MM.1S (cell line): Measurements from ENCODE around the gene AZI2.

Experiments used
- DNase-seq: peaks from one replicate; pipeline ENCODE4 v3.0.0-alpha.2; 2015
- H2AFZ ChIP-seq: fragments of 300-600 bp; sonication (generic); 2 replicates; pipeline ENCODE4 v1.6.0; 2016; ENCODE audit warnings: antibody characterized with exemption, low read length
- H3F3A ChIP-seq: fragments of 300-600 bp; sonication (generic); 2 replicates; pipeline ENCODE4 v1.6.1; 2016; ENCODE audit warnings: mild to moderate bottlenecking, antibody characterized with exemption, low read length, moderate library complexity, mixed read lengths; ENCODE audit not compliant: insufficient read depth
- H3K27ac ChIP-seq: fragments of 300-600 bp; sonication (generic); 2 replicates; pipeline ENCODE4 v1.5.1; 2016; ENCODE audit warnings: mild to moderate bottlenecking, low read length
- H3K27me3 ChIP-seq: fragments of 300-600 bp; sonication (generic); replicated peaks from 2 replicates; pipeline ENCODE4 v1.6.0; 2016; ENCODE audit warnings: low read length; ENCODE audit not compliant: insufficient read depth
- H3K36me3 ChIP-seq: fragments of 300-600 bp; sonication (generic); replicated peaks from 2 replicates; pipeline ENCODE4 v1.6.1; 2016; ENCODE audit warnings: mild to moderate bottlenecking, low read length, mixed read lengths; ENCODE audit not compliant: insufficient read depth
- H3K4me1 ChIP-seq: fragments of 300-600 bp; sonication (generic); 2 replicates; pipeline ENCODE4 v1.6.1; 2016; ENCODE audit warnings: low read length, mixed read lengths
- H3K4me2 ChIP-seq: fragments of 300-600 bp; sonication (generic); 2 replicates; pipeline ENCODE4 v1.6.0; 2016; ENCODE audit warnings: low read depth, low read length
- H3K4me3 ChIP-seq: fragments of 300-600 bp; sonication (generic); 2 replicates; pipeline ENCODE4 v1.5.1; 2016; ENCODE audit warnings: low read length, mixed read lengths
- H3K79me2 ChIP-seq: fragments of 300-600 bp; sonication (generic); 2 replicates; pipeline ENCODE4 v1.6.1; 2016; ENCODE audit warnings: mixed run types, low read length, mixed read lengths
- H3K9ac ChIP-seq: fragments of 300-600 bp; sonication (generic); 2 replicates; pipeline ENCODE4 v1.6.1; 2016; ENCODE audit warnings: low read length, mixed read lengths
- H3K9me2 ChIP-seq: fragments of 300-600 bp; sonication (generic); replicated peaks from 2 replicates; pipeline ENCODE4 v1.6.1; 2016; ENCODE audit warnings: mild to moderate bottlenecking, low read length, mixed read lengths; ENCODE audit not compliant: insufficient read depth
- H3K9me3 ChIP-seq: fragments of 300-600 bp; sonication (generic); replicated peaks from 2 replicates; pipeline ENCODE4 v1.6.1; 2016; ENCODE audit warnings: mild to moderate bottlenecking, low read length, mixed read lengths; ENCODE audit not compliant: insufficient read depth
- H4K20me1 ChIP-seq: fragments of 300-600 bp; sonication (generic); 2 replicates; pipeline ENCODE4 v1.6.1; 2016; ENCODE audit warnings: mild to moderate bottlenecking, low read length, moderate library complexity, mixed read lengths; ENCODE audit not compliant: insufficient read depth
- EZH2 ChIP-seq: fragments of 300-600 bp; sonication (generic); optimal IDR thresholded peaks from 2 replicates; pipeline ENCODE3; 2017; ENCODE audit warnings: low read depth, mild to moderate bottlenecking, antibody characterized with exemption, low read length, mixed read lengths
- EZH2phosphoT487 ChIP-seq: fragments of 300-600 bp; sonication (generic); IDR thresholded peaks from 2 replicates; pipeline ENCODE4 v1.6.1; 2018; ENCODE audit warnings: antibody characterized with exemption, low read length
- TF ChIP-seq, protein P1 (sequence below): fragments of 300-600 bp; sonication (generic); IDR thresholded peaks from 2 replicates; pipeline ENCODE4 v1.5.1; 2016; ENCODE audit warnings: antibody characterized with exemption, low read length, mixed read lengths

The AZI2 gene

DNA sequence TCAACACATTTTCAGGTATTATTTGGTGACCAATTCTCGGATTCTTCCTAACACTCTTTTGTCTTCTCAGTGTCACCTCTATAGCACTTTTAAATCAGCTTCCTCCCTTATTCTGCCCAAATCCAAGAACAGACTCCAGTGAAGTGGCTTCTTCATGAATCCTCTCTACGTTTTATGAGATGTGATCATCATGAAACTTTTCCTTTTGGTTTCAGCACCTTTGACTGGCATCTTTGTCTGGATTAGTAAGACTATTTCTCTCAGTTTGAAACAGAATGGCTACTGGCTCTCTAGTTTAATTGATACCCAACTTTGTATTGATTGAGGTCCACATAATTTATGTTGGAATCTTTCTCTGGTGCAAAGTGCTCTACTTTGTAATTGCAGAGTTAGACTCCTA is 61.6 kb downstream of the AZI2 start:
- Histone ChIP-seq H3K27me3 (no peaks in the 10 kb centered on the region), H3K4me3 (no peak overlapping the region), H3F3A (no peaks in the 10 kb centered on the region), H3K79me2 (no peaks in the 10 kb centered on the region), H3K9me2 (no peaks in the 10 kb centered on the region), H3K36me3 (no peaks in the 10 kb centered on the region), H2AFZ (no peak overlapping the region), H3K4me1 (no peaks in the 10 kb centered on the region), H3K9ac (no peak overlapping the region), H3K27ac (no peak overlapping the region), H3K9me3 (no peaks in the 10 kb centered on the region), H4K20me1 (no peaks in the 10 kb centered on the region), H3K4me2 (no peak overlapping the region)
- no peak for DNase-seq
- TF ChIP-seq, protein P1, sequence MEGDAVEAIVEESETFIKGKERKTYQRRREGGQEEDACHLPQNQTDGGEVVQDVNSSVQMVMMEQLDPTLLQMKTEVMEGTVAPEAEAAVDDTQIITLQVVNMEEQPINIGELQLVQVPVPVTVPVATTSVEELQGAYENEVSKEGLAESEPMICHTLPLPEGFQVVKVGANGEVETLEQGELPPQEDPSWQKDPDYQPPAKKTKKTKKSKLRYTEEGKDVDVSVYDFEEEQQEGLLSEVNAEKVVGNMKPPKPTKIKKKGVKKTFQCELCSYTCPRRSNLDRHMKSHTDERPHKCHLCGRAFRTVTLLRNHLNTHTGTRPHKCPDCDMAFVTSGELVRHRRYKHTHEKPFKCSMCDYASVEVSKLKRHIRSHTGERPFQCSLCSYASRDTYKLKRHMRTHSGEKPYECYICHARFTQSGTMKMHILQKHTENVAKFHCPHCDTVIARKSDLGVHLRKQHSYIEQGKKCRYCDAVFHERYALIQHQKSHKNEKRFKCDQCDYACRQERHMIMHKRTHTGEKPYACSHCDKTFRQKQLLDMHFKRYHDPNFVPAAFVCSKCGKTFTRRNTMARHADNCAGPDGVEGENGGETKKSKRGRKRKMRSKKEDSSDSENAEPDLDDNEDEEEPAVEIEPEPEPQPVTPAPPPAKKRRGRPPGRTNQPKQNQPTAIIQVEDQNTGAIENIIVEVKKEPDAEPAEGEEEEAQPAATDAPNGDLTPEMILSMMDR: no peak
- TF ChIP-seq EZH2: no peak
- TF ChIP-seq EZH2phosphoT487: no peak

DNA sequence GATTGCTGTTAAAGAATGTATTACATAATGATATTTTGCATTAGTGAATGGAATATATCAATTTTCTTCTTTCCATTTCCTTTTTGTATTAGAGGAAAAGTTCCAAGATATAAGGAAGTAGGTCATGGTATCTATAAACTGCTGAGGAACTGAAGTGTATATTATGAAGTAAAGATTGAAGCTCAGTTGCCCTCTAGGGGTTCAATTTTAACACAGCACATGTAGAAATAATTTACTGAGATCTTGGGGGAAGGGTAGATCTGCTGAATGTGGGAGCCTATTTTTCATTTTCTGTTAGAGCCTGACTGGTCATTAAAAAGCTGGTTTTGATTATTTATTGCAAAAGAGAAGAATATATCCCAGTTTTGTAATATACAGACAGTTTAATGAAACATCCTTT is 62.0 kb downstream of the AZI2 start:
- no peak overlapping the region for H2AFZ ChIP-seq
- H3K9me2 ChIP-seq: no peaks in the 10 kb centered on the region
- no peaks in the 10 kb centered on the region for H3K4me1 ChIP-seq
- H3K79me2 ChIP-seq: no peaks in the 10 kb centered on the region
- H3K36me3 ChIP-seq: no peaks in the 10 kb centered on the region
- peak; percentile 41 for DNase-seq
- no peak overlapping the region for H3K4me3 ChIP-seq
- H3K27ac ChIP-seq: no peak overlapping the region
- H3F3A ChIP-seq: no peaks in the 10 kb centered on the region
- H3K4me2 ChIP-seq: no peak overlapping the region
- no peak overlapping the region for H3K9ac ChIP-seq
- TF ChIP-seq, protein P1: peak; percentile 52
- no peak for TF ChIP-seq EZH2
- no peaks in the 10 kb centered on the region for H3K9me3 ChIP-seq
- no peaks in the 10 kb centered on the region for H3K27me3 ChIP-seq
- no peaks in the 10 kb centered on the region for H4K20me1 ChIP-seq

DNA sequence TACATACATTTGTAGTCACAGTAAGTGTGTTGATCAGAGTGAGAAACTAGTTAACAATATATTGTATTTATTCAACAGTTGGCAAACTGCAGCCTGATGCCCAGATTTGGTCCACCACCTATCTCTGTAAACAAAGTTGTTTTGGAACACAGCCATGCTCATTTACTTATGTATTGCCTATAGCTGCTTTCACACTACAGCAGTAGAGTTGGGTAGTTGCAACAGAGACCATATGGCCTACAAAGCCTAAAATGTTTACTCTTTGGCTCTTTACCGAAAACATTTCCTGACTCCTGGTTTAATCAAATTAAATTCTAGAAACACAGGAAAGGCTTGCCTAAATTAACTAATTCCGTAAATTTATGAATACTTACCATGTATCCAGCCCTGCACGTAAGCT is 67.8 kb downstream of the AZI2 start:
- TF ChIP-seq EZH2 (no peak), EZH2phosphoT487 (no peak)
- TF ChIP-seq, protein P1: no peak
- Histone ChIP-seq H3K4me1 (no peaks in the 10 kb centered on the region), H3K9me3 (no peaks in the 10 kb centered on the region)

More for the DNA sequence above, 67.8 kb downstream of the AZI2 start:
- H4K20me1 ChIP-seq: no peaks in the 10 kb centered on the region; the same call in 1 of the 2 replicates
- H3K9me2 ChIP-seq: no peaks in the 10 kb centered on the region
- H3K4me2 ChIP-seq: no peak overlapping the region
- no peak overlapping the region for H3K9ac ChIP-seq
- no peak overlapping the region for H2AFZ ChIP-seq
- H3K27me3 ChIP-seq: no peaks in the 10 kb centered on the region
- no peak overlapping the region for H3K27ac ChIP-seq
- no peaks in the 10 kb centered on the region for H3K79me2 ChIP-seq
- no peaks in the 10 kb centered on the region for H3K36me3 ChIP-seq
- DNase-seq: no peak
- H3F3A ChIP-seq: no peaks in the 10 kb centered on the region
- H3K4me3 ChIP-seq: no peak overlapping the region
